ENCODE measurements around the gene XIRP1.

GRCh38 chr3:39189150-39189958 is 3.0 kb downstream of the XIRP1 start:
- TF ChIP-seq CTCF (IDR thresholded peaks at IDR 0.05; ENCODE audit: low read length), result no peak
- TF ChIP-seq EZH2 (optimal IDR thresholded peaks at IDR 0.05; ENCODE audit: low read depth, low read length), result no peak
- no peak for TF ChIP-seq EZH2phosphoT487 (IDR thresholded peaks at IDR 0.05; ENCODE audit: low read length)

Data from MM.1S (cell line).